Renal pelvis (tissue), 4 donors: ENCODE data around the gene KIF7. TPM values are rescaled to one million over a fixed set of nuclear protein-coding genes. Genes with fewer than 3 reads are reported as not detected.

Experiments
- DNase-seq: peaks from one replicate; pipeline ENCODE4 v3.0.0-alpha.2; 2013
- polyA plus RNA-seq, 3 donors: library from polyadenylated mRNA; unstranded; fragments of 120-200 nt; gene quantifications; one replicate each; pipeline ENCODE4 v1.2.1, GENCODE V29; 2013; ENCODE audit not compliant: insufficient read length in 3 of 3

The KIF7 gene
- polyA plus RNA-seq, 3 donors = 13.0 to 17.1 (median 14.1) TPM

- no peak for DNase-seq
These were observed 6.9 kb downstream of the KIF7 start for GRCh38 chr15:89648106-89649012.

- DNase-seq = peak; percentile 42
These were observed 7.9 kb downstream of the KIF7 start for GRCh38 chr15:89647191-89647851.

- DNase-seq = no peak
These were observed 8.7 kb downstream of the KIF7 start for GRCh38 chr15:89646416-89647141.

GRCh38 chr15:89645680-89646079 is 9.6 kb downstream of the KIF7 start:
- DNase-seq = no peak

GRCh38 chr15:89642106-89642505 is 13.2 kb downstream of the KIF7 start:
- DNase-seq = no peak

- DNase-seq = no peak
These were observed 14.2 kb downstream of the KIF7 start for GRCh38 chr15:89641053-89641452.

- DNase-seq = no peak
These were observed 15.0 kb downstream of the KIF7 start for GRCh38 chr15:89640245-89640644.

- no peak for DNase-seq
These were observed 21.7 kb downstream of the KIF7 start for GRCh38 chr15:89633585-89633984.

GRCh38 chr15:89632563-89633430 is 22.5 kb downstream of the KIF7 start:
- no peak for DNase-seq

GRCh38 chr15:89631902-89632264 is 23.4 kb downstream of the KIF7 start:
- DNase-seq = no peak

- DNase-seq = no peak
These were observed 24.0 kb downstream of the KIF7 start for GRCh38 chr15:89630974-89631901.

- DNase-seq = no peak
These were observed 25.0 kb downstream of the KIF7 start for GRCh38 chr15:89630260-89630659.

- no peak for DNase-seq
These were observed 25.4 kb downstream of the KIF7 start for GRCh38 chr15:89629829-89630228.

- DNase-seq = no peak
These were observed 26.2 kb downstream of the KIF7 start for GRCh38 chr15:89628806-89629715.

GRCh38 chr15:89628301-89628700 is 27.0 kb downstream of the KIF7 start:
- no peak for DNase-seq

GRCh38 chr15:89627256-89627970 is 27.9 kb downstream of the KIF7 start:
- DNase-seq = no peak

GRCh38 chr15:89625716-89626115 is 29.6 kb downstream of the KIF7 start:
- DNase-seq = no peak

- no peak for DNase-seq
These were observed 32.1 kb downstream of the KIF7 start for GRCh38 chr15:89623165-89623564.

- no peak for DNase-seq
These were observed 33.7 kb downstream of the KIF7 start for GRCh38 chr15:89621547-89621946.
